GM04503 (cell line): ENCODE measurements around the gene PHC3.
"Not testable (repeated sequence)": the region's sequence is repeated elsewhere in the genome, so short reads cannot be mapped to it uniquely, and the experiment has no call there.

ENCODE experiments used
- DNase-seq: peaks from one replicate; pipeline ENCODE4 v3.0.0-alpha.2; 2012; ENCODE audit warnings: low read depth

Gene PHC3

GRCh38 chr3:170180908-170181885 lies at the start of gene PHC3:
Gene PHC3, minus strand, starts transcription at chr3:170181733. Its CDS starts 18 bp downstream, at chr3:170181715.
- DNase-seq, result peak; percentile 64

- DNase-seq, result no peak
These were observed 46.7 kb upstream of the PHC3 start for GRCh38 chr3:170228093-170228766.

GRCh38 chr3:170226426-170226960 lies 45.0 kb upstream of the PHC3 start:
- no peak for DNase-seq

GRCh38 chr3:170225166-170225565 lies 43.6 kb upstream of the PHC3 start:
- no peak for DNase-seq

GRCh38 chr3:170222647-170223541 lies 41.4 kb upstream of the PHC3 start:
- DNase-seq, result no peak

- DNase-seq, result peak; percentile 87
These were observed 40.6 kb upstream of the PHC3 start, which contains the start of gene PRKCI for GRCh38 chr3:170221924-170222646. Gene PRKCI, plus strand, starts transcription at chr3:170222424. Its CDS starts 246 bp downstream, at chr3:170222670.

GRCh38 chr3:170220871-170221270 lies 39.3 kb upstream of the PHC3 start:
- DNase-seq, result no peak

GRCh38 chr3:170219850-170220249 lies 38.3 kb upstream of the PHC3 start:
- no peak for DNase-seq

- no peak for DNase-seq
These were observed 30.1 kb upstream of the PHC3 start for GRCh38 chr3:170211668-170212067.

- DNase-seq, result no peak
These were observed 26.2 kb upstream of the PHC3 start for GRCh38 chr3:170207717-170208116.

GRCh38 chr3:170206164-170206762 lies 24.7 kb upstream of the PHC3 start:
- DNase-seq, result not testable (repeated sequence)

- peak; percentile 11 for DNase-seq
These were observed 23.8 kb upstream of the PHC3 start for GRCh38 chr3:170205302-170205701.

GRCh38 chr3:170204509-170204908 lies 23.0 kb upstream of the PHC3 start:
- no peak for DNase-seq

- no peak for DNase-seq
These were observed 22.5 kb upstream of the PHC3 start for GRCh38 chr3:170204023-170204472.

- DNase-seq, result no peak
These were observed 21.9 kb upstream of the PHC3 start for GRCh38 chr3:170203457-170203856.

GRCh38 chr3:170201527-170201926 lies 20.0 kb upstream of the PHC3 start:
- no peak for DNase-seq

GRCh38 chr3:170200987-170201386 lies 19.5 kb upstream of the PHC3 start:
- DNase-seq, result no peak

GRCh38 chr3:170196833-170197232 lies 15.3 kb upstream of the PHC3 start:
- DNase-seq, result no peak

- DNase-seq, result not testable (repeated sequence)
These were observed 14.2 kb upstream of the PHC3 start for GRCh38 chr3:170195759-170196158.
